IMR-90 (cell line): ENCODE measurements around the gene CAP2. TPM values are rescaled to one million over a fixed set of nuclear protein-coding genes. Genes with fewer than 3 reads are reported as not detected.
A peak's percentile ranks its signal among the peaks of the same experiment; 100 is the strongest.

Experiments used
- ATAC-seq: fragments of 200-7000 bp; cut with Tn5 transposase; 2 replicates; pipeline ENCODE4 v1.9.1; 2020; ENCODE audit warnings: low read depth, mild to moderate bottlenecking, moderate library complexity
- BruUV-seq: library from RNA; stranded (reverse); fragments of 400-500 nt; replicated peaks from 2 replicates; lab custom pipeline; 2021; lab: Mats Ljungman, UMichigan
- CTCF ChIA-PET: fragments of 300-600 bp; formaldehyde crosslinking; extraction: SDS; loops from one replicate; lab custom pipeline; 2021; ENCODE audit warnings: antibody characterized with exemption; lab: Yijun Ruan, JAX
- POLR2A ChIA-PET: fragments of 300-600 bp; sonication (Branson Sonifier 250); formaldehyde crosslinking; loops from one replicate; lab custom pipeline; 2022; ENCODE audit warnings: antibody characterized with exemption; ENCODE audit not compliant: unreplicated experiment; lab: Charles Lee
- DNase-seq: peaks from one replicate; pipeline ENCODE4 v3.0.0; 2013
- H2AFZ ChIP-seq: replicated peaks from 2 replicates; pipeline ENCODE3; 2013; ENCODE audit warnings: low read length, mild to moderate bottlenecking; ENCODE audit not compliant: poor library complexity
- H2AK5ac ChIP-seq: 2 replicates; pipeline ENCODE4 v1.6.1; 2013; ENCODE audit warnings: low read depth, low read length, inconsistent platforms
- H2AK9ac ChIP-seq: replicated peaks from 2 replicates; pipeline ENCODE3; 2013; ENCODE audit warnings: mild to moderate bottlenecking, low read depth, low read length, moderate library complexity; ENCODE audit not compliant: poor library complexity
- H2BK120ac ChIP-seq: 2 replicates; pipeline ENCODE4 v1.6.1; 2013; ENCODE audit warnings: low read depth, low read length, inconsistent platforms
- H2BK15ac ChIP-seq: 3 replicates; pipeline ENCODE4 v1.6.1; 2013; ENCODE audit warnings: low read depth, low read length, inconsistent platforms
- H2BK20ac ChIP-seq: 2 replicates; pipeline ENCODE4 v1.6.1; 2013; ENCODE audit warnings: low read depth, mild to moderate bottlenecking, inconsistent platforms, low read length, moderate library complexity
- H2BK5ac ChIP-seq: 2 replicates; pipeline ENCODE4 v1.6.1; 2013; ENCODE audit warnings: mild to moderate bottlenecking, low read depth, low read length, inconsistent platforms; ENCODE audit not compliant: poor library complexity, severe bottlenecking
- H3K14ac ChIP-seq: replicated peaks from 2 replicates; pipeline ENCODE4 v1.6.1; 2013; ENCODE audit warnings: low read depth, low read length, inconsistent platforms
- H3K18ac ChIP-seq: 2 replicates; pipeline ENCODE4 v1.6.1; 2013; ENCODE audit warnings: low read depth, low read length, control low read depth
- H3K23ac ChIP-seq: 2 replicates; pipeline ENCODE4 v1.6.1; 2013; ENCODE audit warnings: low read depth, low read length, inconsistent platforms
- H3K27ac ChIP-seq: 2 replicates; pipeline ENCODE4 v1.5.1; 2013; ENCODE audit warnings: mild to moderate bottlenecking, control low read depth, low read length; ENCODE audit not compliant: insufficient read depth
- H3K27me3 ChIP-seq: 2 replicates; pipeline ENCODE4 v1.6.1; 2013; ENCODE audit warnings: low read length; ENCODE audit not compliant: control insufficient read depth, insufficient read depth
- H3K36me3 ChIP-seq: 2 replicates; pipeline ENCODE4 v1.6.1; 2013; ENCODE audit warnings: low read length, mixed read lengths; ENCODE audit not compliant: control insufficient read depth, insufficient read depth
- H3K4ac ChIP-seq: 2 replicates; pipeline ENCODE4 v1.6.1; 2013; ENCODE audit warnings: low read depth, low read length, inconsistent platforms
- H3K4me1 ChIP-seq: 2 replicates; pipeline ENCODE4 v1.6.1; 2013; ENCODE audit warnings: low read length, mixed read lengths; ENCODE audit not compliant: control insufficient read depth, insufficient read depth
- H3K4me2 ChIP-seq: 2 replicates; pipeline ENCODE4 v1.6.1; 2013; ENCODE audit warnings: low read depth, mild to moderate bottlenecking, control low read depth, low read length, moderate library complexity
- H3K4me3 ChIP-seq: 2 replicates; pipeline ENCODE4 v1.5.1; 2013; ENCODE audit warnings: low read depth, mild to moderate bottlenecking, control low read depth, low read length, moderate library complexity; ENCODE audit not compliant: insufficient read depth
- H3K56ac ChIP-seq: 2 replicates; pipeline ENCODE4 v1.6.1; 2013; ENCODE audit warnings: low read length, inconsistent platforms; ENCODE audit not compliant: insufficient read depth; ENCODE audit errors: extremely low read depth
- H3K79me1 ChIP-seq, 2 experiments: 2 replicates each; pipeline ENCODE4 v1.6.1; 2013; ENCODE audit warnings: low read length in 2 of 2, inconsistent platforms in 1 of 2, low read depth in 1 of 2
- H3K9ac ChIP-seq: 2 replicates; pipeline ENCODE4 v1.6.1; 2013; ENCODE audit warnings: low read depth, low read length, control low read depth
- H3K9me1 ChIP-seq: 2 replicates; pipeline ENCODE4 v1.6.1; 2013; ENCODE audit warnings: low read length, inconsistent platforms; ENCODE audit not compliant: insufficient read depth
- H3K9me3 ChIP-seq: 2 replicates; pipeline ENCODE4 v1.6.1; 2013; ENCODE audit warnings: low read length; ENCODE audit not compliant: control insufficient read depth, insufficient read depth
- H4K20me1 ChIP-seq: 2 replicates; pipeline ENCODE4 v1.6.1; 2013; ENCODE audit warnings: low read length, inconsistent platforms; ENCODE audit not compliant: insufficient read depth
- H4K5ac ChIP-seq: 2 replicates; pipeline ENCODE4 v1.6.1; 2013; ENCODE audit warnings: mild to moderate bottlenecking, low read depth, low read length, control low read depth
- H4K8ac ChIP-seq, 2 experiments: 2 replicates each; pipeline ENCODE4 v1.6.1; 2013; ENCODE audit warnings: low read depth in 2 of 2, low read length in 2 of 2, control low read depth in 1 of 2, inconsistent platforms in 1 of 2
- H4K91ac ChIP-seq: 2 replicates; pipeline ENCODE4 v1.6.1; 2013; ENCODE audit warnings: low read depth, low read length, inconsistent platforms; ENCODE audit not compliant: insufficient read depth
- BHLHE40 ChIP-seq: fragments of 150-350 bp; IDR thresholded peaks from 2 replicates; pipeline ENCODE4 v1.6.1; 2016; ENCODE audit warnings: mild to moderate bottlenecking, low read depth, low read length
- CHD1 ChIP-seq: IDR thresholded peaks from 2 replicates; pipeline ENCODE4 v1.6.1; 2012; ENCODE audit warnings: low read depth, low read length, improper control_type of control experiment
- CTCF ChIP-seq: conservative IDR thresholded peaks from 2 replicates; pipeline ENCODE4 v1.5.1; 2012; ENCODE audit warnings: mild to moderate bottlenecking, low read depth, low read length, improper control_type of control experiment
- FOS ChIP-seq: fragments of 150-350 bp; IDR thresholded peaks from 2 replicates; pipeline ENCODE4 v1.6.1; 2016; ENCODE audit warnings: low read depth, low read length
- MAFK ChIP-seq: IDR thresholded peaks from 2 replicates; pipeline ENCODE4 v1.6.1; 2012; ENCODE audit warnings: low read depth, low read length, improper control_type of control experiment
- NFE2L2 ChIP-seq: fragments of 150-350 bp; IDR thresholded peaks from 2 replicates; pipeline ENCODE4 v1.6.1; 2016; ENCODE audit warnings: low read depth, mild to moderate bottlenecking, low read length
- RCOR1 ChIP-seq: IDR thresholded peaks from 2 replicates; pipeline ENCODE4 v1.6.1; 2012; ENCODE audit warnings: mild to moderate bottlenecking, low read length, improper control_type of control experiment; ENCODE audit not compliant: insufficient replicate concordance
- WGBS, 2 experiments: methylation state at CpG; one replicate each; pipeline versions ENCODE4 v1.1.5 to v1.1.7; 2013; ENCODE audit warnings: missing lambda C conversion rate in 2 of 2; ENCODE audit not compliant: insufficient read length in 1 of 2; ENCODE audit errors: extremely low coverage in 2 of 2; 5-methylcytosine and 5-hydroxymethylcytosine counted together
- dilution Hi-C: fragments of 300-500 bp; cut with HindIII; formaldehyde crosslinking; loops from one replicate; pipeline ENCODE4 v1.14.3; 2018; ENCODE audit warnings: low sequenced_read_pairs; ENCODE audit not compliant: unreplicated experiment
- in situ Hi-C: fragments of 300-500 bp; cut with MboI; formaldehyde crosslinking; loops from 3 replicates; pipeline ENCODE4 v1.14.3; 2019; ENCODE audit warnings: low sequenced_read_pairs, inconsistent platforms, mixed read lengths
- intact Hi-C: fragments of 100-400 bp; cut with micrococcal nuclease; formaldehyde crosslinking; loops from 2 replicates; pipeline ENCODE4 v1.10.0; 2022
- polyA plus RNA-seq, 3 experiments: library from polyadenylated mRNA; depleted of rRNA; stranded (reverse); fragments of >200 nt; gene quantifications; 2 replicates each; pipeline ENCODE4 v1.2.3, GENCODE V29; 2012; ENCODE audit warnings: low replicate concordance in 1 of 3
- total RNA-seq: library from RNA; depleted of rRNA; stranded (reverse); fragments of >200 nt; gene quantifications from 2 replicates; pipeline ENCODE4 v1.2.3, GENCODE V29; 2012

Gene CAP2
- total and polyA plus RNA-seq, 2 of the 4 experiments (the other 2 are of a cell fraction), result 14.5 to 27.5 TPM

GRCh38 chr6:17493286-17493685 lies 99.9 kb downstream of the CAP2 start:
- Histone ChIP-seq H2AK9ac (peak overlapping the region; percentile 50), H4K20me1 (no peaks in the 10 kb centered on the region), H2BK5ac (peak overlapping the region; percentile 94), H4K5ac (peak overlapping the region; percentile 59), H3K27ac (peak overlapping the region; percentile 53; the same call in 1 of the 2 replicates), H2BK120ac (peak overlapping the region; percentile 81), H3K4me2 (no peak overlapping the region), H4K8ac (peak overlapping the region; percentile 30 to 81; a peak in 3 of 4 replicates), H3K4me1 (peaks cover 11% of the 10 kb centered on the region), H3K9ac (no peak overlapping the region), H2AK5ac (peak overlapping the region; percentile 93; the same call in 1 of the 2 replicates), H2AFZ (no peak overlapping the region), H3K23ac (peak overlapping the region; percentile 64), H3K27me3 (no peaks in the 10 kb centered on the region), H2BK20ac (peak overlapping the region; percentile 85), H3K79me1 (peaks cover 13 to 33% of the 10 kb centered on the region in 2 experiments; a peak in 3 of 4 replicates), H2BK15ac (peak overlapping the region; percentile 89; the same call in 2 of the 3 replicates), H3K56ac (no peak overlapping the region), H3K36me3 (peaks cover 4% of the 10 kb centered on the region; the same call in 1 of the 2 replicates), H3K4ac (peak overlapping the region; percentile 78), H4K91ac (peak overlapping the region; percentile 80), H3K14ac (peak overlapping the region; percentile 54; the same call in 1 of the 2 replicates), H3K18ac (peak overlapping the region; percentile 77), H3K9me3 (no peaks in the 10 kb centered on the region), H3K4me3 (no peak overlapping the region), H3K9me1 (peaks cover 12% of the 10 kb centered on the region; the same call in 1 of the 2 replicates)
- in situ Hi-C loops (no loop called here), dilution Hi-C loops (no loop called here), intact Hi-C loops (no loop called here)
- POLR2A ChIA-PET, result no interaction called here
- no CpG with 5 or more reads among the region's 2 CpGs for WGBS, 2 experiments
- CTCF ChIA-PET, result interaction anchor here (0.8 kb wide), 1 partner anchor 12 kb away, joined by 3 read pairs; no protein-coding TSS in a partner anchor
- TF ChIP-seq MAFK (peak; percentile 67), CHD1 (no peak), RCOR1 (no peak), NFE2L2 (peak; percentile 98), BHLHE40 (no peak), FOS (0 out of 2 replicates have a peak, but pooled peaks have one; percentile 26), CTCF (no peak)
- peak; percentile 85 for DNase-seq
- BruUV-seq, result no TSS peak
- peak; percentile 97 for ATAC-seq
